SK-N-SH treated with all-trans-retinoic acid at 6 μM for 48 hours (cell line): ENCODE measurements around the gene TIPARP.

ENCODE experiments used
- ATAC-seq: fragments of 200-7000 bp; cut with Tn5 transposase; 3 replicates; pipeline ENCODE4 v1.9.1; 2020; ENCODE audit warnings: mild to moderate bottlenecking, moderate library complexity
- ARNTL ChIP-seq: fragments of 450-650 bp; formaldehyde crosslinking; IDR thresholded peaks from 2 replicates; pipeline ENCODE4 v1.5.0; 2020; ENCODE audit warnings: low read depth, mild to moderate bottlenecking, moderate library complexity, borderline replicate concordance
- BACH2 ChIP-seq: fragments of 250-450 bp; sonication (Bioruptor Pico); IDR thresholded peaks from 2 replicates; pipeline ENCODE4 v1.9.0; 2021; ENCODE audit warnings: mild to moderate bottlenecking, borderline replicate concordance
- CSDC2 ChIP-seq: fragments of 250-450 bp; sonication (Bioruptor Pico); IDR thresholded peaks from 2 replicates; pipeline ENCODE4 v1.5.0; 2020; ENCODE audit warnings: mild to moderate bottlenecking, moderate library complexity
- ESRRG ChIP-seq: fragments of 250-450 bp; sonication (Bioruptor Pico); IDR thresholded peaks from 2 replicates; pipeline ENCODE4 v1.6.1; 2021; ENCODE audit warnings: mild to moderate bottlenecking
- GLIS3 ChIP-seq: fragments of 250-450 bp; sonication (Bioruptor Pico); IDR thresholded peaks from 2 replicates; pipeline ENCODE4 v1.5.0; 2020; ENCODE audit warnings: mild to moderate bottlenecking, moderate library complexity
- ISL1 ChIP-seq: fragments of 250-450 bp; sonication (Bioruptor Pico); IDR thresholded peaks from 2 replicates; pipeline ENCODE4 v2.1.2; 2022; ENCODE audit warnings: mild to moderate bottlenecking, moderate library complexity
- OSR1 ChIP-seq: fragments of 250-450 bp; sonication (Bioruptor Pico); IDR thresholded peaks from 2 replicates; pipeline ENCODE4 v1.8.0; 2022; ENCODE audit warnings: moderate library complexity, mild to moderate bottlenecking, inconsistent platforms
- PATZ1 ChIP-seq: fragments of 250-450 bp; sonication (Bioruptor Pico); IDR thresholded peaks from 2 replicates; pipeline ENCODE4 v1.8.0; 2020; ENCODE audit warnings: mild to moderate bottlenecking, moderate library complexity, borderline replicate concordance
- POU6F1 ChIP-seq: fragments of 250-450 bp; sonication (Bioruptor Pico); IDR thresholded peaks from 2 replicates; pipeline ENCODE4 v1.8.0; 2021; ENCODE audit warnings: low read depth, mild to moderate bottlenecking, moderate library complexity, borderline replicate concordance
- PPARA ChIP-seq: fragments of 250-450 bp; sonication (Bioruptor Pico); IDR thresholded peaks from 2 replicates; pipeline ENCODE4 v1.5.0; 2020; ENCODE audit warnings: mild to moderate bottlenecking, borderline replicate concordance
- RARB ChIP-seq: fragments of 250-450 bp; sonication (Bioruptor Pico); IDR thresholded peaks from 2 replicates; pipeline ENCODE4 v1.8.0; 2021; ENCODE audit warnings: mild to moderate bottlenecking, moderate library complexity
- SNAI2 ChIP-seq: fragments of 250-450 bp; sonication (Bioruptor Pico); IDR thresholded peaks from 2 replicates; pipeline ENCODE4 v1.5.0; 2020; ENCODE audit warnings: mild to moderate bottlenecking, moderate library complexity
- TCF4 ChIP-seq: fragments of 250-450 bp; sonication (Bioruptor Pico); IDR thresholded peaks from 2 replicates; pipeline ENCODE4 v1.8.0; 2021; ENCODE audit warnings: mild to moderate bottlenecking, moderate library complexity, borderline replicate concordance
- TOX ChIP-seq: fragments of 250-450 bp; sonication (Bioruptor Pico); IDR thresholded peaks from 2 replicates; pipeline ENCODE4 v1.8.0; 2021; ENCODE audit warnings: mild to moderate bottlenecking, moderate library complexity, borderline replicate concordance
- ZC3H10 ChIP-seq: fragments of 250-450 bp; sonication (Bioruptor Pico); IDR thresholded peaks from 2 replicates; pipeline ENCODE4 v1.5.1; 2021; ENCODE audit warnings: mild to moderate bottlenecking, moderate library complexity
- ZFP3 ChIP-seq: fragments of 250-450 bp; sonication (Bioruptor Pico); IDR thresholded peaks from 2 replicates; pipeline ENCODE4 v1.5.0; 2020; ENCODE audit warnings: mild to moderate bottlenecking, moderate library complexity
- ZFP30 ChIP-seq: fragments of 450-650 bp; formaldehyde crosslinking; IDR thresholded peaks from 2 replicates; pipeline ENCODE4 v1.5.0; 2022; ENCODE audit warnings: mild to moderate bottlenecking, moderate library complexity
- ZNF565 ChIP-seq: fragments of 450-650 bp; formaldehyde crosslinking; conservative IDR thresholded peaks from 2 replicates; pipeline ENCODE4 v1.5.0; 2020; ENCODE audit warnings: low read depth, mild to moderate bottlenecking, moderate library complexity
- ZNF70 ChIP-seq: fragments of 450-650 bp; formaldehyde crosslinking; IDR thresholded peaks from 2 replicates; pipeline ENCODE4 v1.5.0; 2020; ENCODE audit warnings: mild to moderate bottlenecking, moderate library complexity
- ZNF8 ChIP-seq: fragments of 450-650 bp; formaldehyde crosslinking; IDR thresholded peaks from 2 replicates; pipeline ENCODE4 v1.5.0; 2020; ENCODE audit warnings: mild to moderate bottlenecking, moderate library complexity
- TF ChIP-seq, protein P1 (sequence below): fragments of 250-450 bp; sonication (Bioruptor Pico); IDR thresholded peaks from 2 replicates; pipeline ENCODE4 v1.5.0; 2020; ENCODE audit warnings: mild to moderate bottlenecking, moderate library complexity
- TF ChIP-seq, protein P2 (sequence below): fragments of 250-450 bp; sonication (Bioruptor Pico); IDR thresholded peaks from 2 replicates; pipeline ENCODE4 v1.5.1; 2021; ENCODE audit warnings: mild to moderate bottlenecking, moderate library complexity

Gene TIPARP

DNA sequence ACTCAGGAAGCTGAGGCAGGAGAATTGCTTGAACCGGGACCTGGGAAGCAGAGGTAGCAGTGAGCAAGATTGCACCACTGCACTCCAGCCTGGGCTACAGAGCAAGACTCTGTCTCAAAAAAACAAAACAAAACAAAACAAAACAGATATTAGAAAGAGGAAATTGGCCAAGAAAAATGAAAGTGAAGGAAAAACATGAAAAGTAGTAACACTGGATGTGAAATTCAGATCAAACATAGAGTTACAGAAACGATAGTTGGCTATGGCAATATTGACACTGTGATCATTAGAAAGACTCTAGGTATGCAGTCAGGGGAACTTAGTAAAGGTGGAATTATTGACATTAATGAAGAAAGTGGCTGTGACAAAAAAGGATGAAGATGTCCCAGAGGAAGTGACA is 13.2 kb upstream of the TIPARP start:
- TF ChIP-seq TCF4 (CRISPR knock-in tag) (no peak), ZC3H10 (CRISPR knock-in tag) (no peak), ISL1 (no peak), TOX (CRISPR knock-in tag) (no peak), ZFP3 (no peak), SNAI2 (no peak), ZNF565 (no peak), BACH2 (CRISPR knock-in tag) (no peak), PATZ1 (CRISPR knock-in tag) (no peak), ZNF70 (CRISPR knock-in tag) (no peak), GLIS3 (CRISPR knock-in tag) (no peak), RARB (CRISPR knock-in tag) (no peak), ZFP30 (CRISPR knock-in tag) (no peak), POU6F1 (no peak), OSR1 (CRISPR knock-in tag) (no peak), ARNTL (CRISPR knock-in tag) (no peak), CSDC2 (no peak), ZNF8 (no peak)
- TF ChIP-seq, protein P1, sequence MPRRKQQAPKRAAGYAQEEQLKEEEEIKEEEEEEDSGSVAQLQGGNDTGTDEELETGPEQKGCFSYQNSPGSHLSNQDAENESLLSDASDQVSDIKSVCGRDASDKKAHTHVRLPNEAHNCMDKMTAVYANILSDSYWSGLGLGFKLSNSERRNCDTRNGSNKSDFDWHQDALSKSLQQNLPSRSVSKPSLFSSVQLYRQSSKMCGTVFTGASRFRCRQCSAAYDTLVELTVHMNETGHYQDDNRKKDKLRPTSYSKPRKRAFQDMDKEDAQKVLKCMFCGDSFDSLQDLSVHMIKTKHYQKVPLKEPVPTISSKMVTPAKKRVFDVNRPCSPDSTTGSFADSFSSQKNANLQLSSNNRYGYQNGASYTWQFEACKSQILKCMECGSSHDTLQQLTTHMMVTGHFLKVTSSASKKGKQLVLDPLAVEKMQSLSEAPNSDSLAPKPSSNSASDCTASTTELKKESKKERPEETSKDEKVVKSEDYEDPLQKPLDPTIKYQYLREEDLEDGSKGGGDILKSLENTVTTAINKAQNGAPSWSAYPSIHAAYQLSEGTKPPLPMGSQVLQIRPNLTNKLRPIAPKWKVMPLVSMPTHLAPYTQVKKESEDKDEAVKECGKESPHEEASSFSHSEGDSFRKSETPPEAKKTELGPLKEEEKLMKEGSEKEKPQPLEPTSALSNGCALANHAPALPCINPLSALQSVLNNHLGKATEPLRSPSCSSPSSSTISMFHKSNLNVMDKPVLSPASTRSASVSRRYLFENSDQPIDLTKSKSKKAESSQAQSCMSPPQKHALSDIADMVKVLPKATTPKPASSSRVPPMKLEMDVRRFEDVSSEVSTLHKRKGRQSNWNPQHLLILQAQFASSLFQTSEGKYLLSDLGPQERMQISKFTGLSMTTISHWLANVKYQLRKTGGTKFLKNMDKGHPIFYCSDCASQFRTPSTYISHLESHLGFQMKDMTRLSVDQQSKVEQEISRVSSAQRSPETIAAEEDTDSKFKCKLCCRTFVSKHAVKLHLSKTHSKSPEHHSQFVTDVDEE (CRISPR knock-in tag): no peak
- TF ChIP-seq, protein P2, sequence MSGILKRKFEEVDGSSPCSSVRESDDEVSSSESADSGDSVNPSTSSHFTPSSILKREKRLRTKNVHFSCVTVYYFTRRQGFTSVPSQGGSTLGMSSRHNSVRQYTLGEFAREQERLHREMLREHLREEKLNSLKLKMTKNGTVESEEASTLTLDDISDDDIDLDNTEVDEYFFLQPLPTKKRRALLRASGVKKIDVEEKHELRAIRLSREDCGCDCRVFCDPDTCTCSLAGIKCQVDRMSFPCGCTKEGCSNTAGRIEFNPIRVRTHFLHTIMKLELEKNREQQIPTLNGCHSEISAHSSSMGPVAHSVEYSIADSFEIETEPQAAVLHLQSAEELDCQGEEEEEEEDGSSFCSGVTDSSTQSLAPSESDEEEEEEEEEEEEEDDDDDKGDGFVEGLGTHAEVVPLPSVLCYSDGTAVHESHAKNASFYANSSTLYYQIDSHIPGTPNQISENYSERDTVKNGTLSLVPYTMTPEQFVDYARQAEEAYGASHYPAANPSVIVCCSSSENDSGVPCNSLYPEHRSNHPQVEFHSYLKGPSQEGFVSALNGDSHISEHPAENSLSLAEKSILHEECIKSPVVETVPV: no peak
- ATAC-seq: no peak

- no peak for ATAC-seq
- TF ChIP-seq PPARA: no peak
- no peak for TF ChIP-seq ZNF8
- no peak for TF ChIP-seq ARNTL (CRISPR knock-in tag)
- no peak for TF ChIP-seq POU6F1
- no peak for TF ChIP-seq ZFP30 (CRISPR knock-in tag)
- TF ChIP-seq TCF4 (CRISPR knock-in tag): no peak
- no peak for TF ChIP-seq GLIS3 (CRISPR knock-in tag)
- no peak for TF ChIP-seq CSDC2
- TF ChIP-seq, protein P1 (CRISPR knock-in tag): no peak
- no peak for TF ChIP-seq ZNF565
- no peak for TF ChIP-seq ESRRG
- TF ChIP-seq, protein P2: no peak
- no peak for TF ChIP-seq ZNF70 (CRISPR knock-in tag)
Measured at GRCh38 chr3:156664011-156664830, 10.2 kb upstream of the TIPARP start.
